Measurements from ENCODE around the gene SLC38A8.

Gene SLC38A8

GRCh38 chr16:84027625-84028024, 15.0 kb downstream of the SLC38A8 start:
- no peak for DNase-seq

DNA sequence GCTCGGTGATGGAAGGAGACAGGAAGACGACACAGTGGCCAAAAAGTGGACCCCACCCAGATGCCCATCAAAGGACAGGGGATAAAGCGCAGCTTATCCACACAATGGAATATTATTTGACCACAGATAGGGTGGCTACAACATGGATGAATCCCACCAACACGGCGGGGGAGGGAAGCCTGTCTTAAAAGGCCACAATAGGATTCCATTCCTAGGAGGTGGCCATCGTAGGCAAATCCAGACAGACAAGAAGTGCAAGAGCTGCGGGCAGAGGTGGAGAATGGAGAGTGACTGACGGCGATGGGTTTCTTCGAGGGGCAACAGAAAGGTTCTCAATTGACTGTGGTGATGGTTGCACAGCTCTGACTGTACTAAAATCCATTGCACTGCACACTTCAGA, 16.0 kb downstream of the SLC38A8 start:
- no peak for DNase-seq

GRCh38 chr16:84024854-84025253, 17.7 kb downstream of the SLC38A8 start:
- no peak for DNase-seq

- no peak for DNase-seq
Observed at GRCh38 chr16:84022644-84023043, 20.0 kb downstream of the SLC38A8 start.

DNA sequence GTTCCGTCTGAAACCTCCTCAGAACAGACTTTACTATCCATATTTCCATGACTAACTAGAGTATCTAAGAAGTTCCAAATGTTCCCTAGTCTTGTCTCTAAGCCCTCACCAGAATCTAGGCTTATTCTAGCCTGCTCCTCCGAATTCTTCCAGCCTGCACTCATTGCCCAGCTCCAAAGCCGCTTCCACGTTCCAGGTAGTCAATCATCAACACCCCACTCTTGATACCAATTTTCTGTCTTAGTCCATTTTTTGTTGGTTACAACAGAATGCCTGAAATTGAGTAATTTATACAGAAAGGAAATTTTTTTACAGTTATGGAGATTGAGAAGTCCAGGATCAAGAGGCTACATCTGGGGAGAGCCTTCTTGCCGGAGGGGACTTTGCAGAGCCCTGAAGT, 21.1 kb downstream of the SLC38A8 start:
- no peak for DNase-seq

- no peak for DNase-seq
Observed at GRCh38 chr16:84020353-84020752, 22.2 kb downstream of the SLC38A8 start.

GRCh38 chr16:84018710-84019109, 23.9 kb downstream of the SLC38A8 start:
- DNase-seq, result no peak

DNA sequence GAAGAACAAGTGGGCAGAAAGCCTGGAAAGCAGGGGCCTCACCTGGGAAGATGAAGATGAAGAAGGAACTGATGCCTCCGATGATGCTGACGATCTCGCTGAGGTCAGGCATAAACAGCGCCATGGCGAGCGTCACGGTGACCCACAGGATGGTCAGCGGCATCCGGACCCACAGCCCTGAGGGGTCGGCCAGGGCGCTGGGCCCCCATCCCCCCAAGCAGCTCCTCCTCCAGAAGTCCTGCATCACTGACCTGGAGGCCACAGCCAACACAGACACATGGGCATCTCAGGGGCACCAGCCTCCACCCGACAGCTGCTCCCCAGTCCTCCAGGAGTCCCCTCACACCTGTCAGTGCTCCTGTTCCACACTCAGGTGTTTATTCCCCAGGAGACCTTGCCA, 26.1 kb downstream of the SLC38A8 start:
- no peak for DNase-seq

GRCh38 chr16:84015399-84015798, 27.2 kb downstream of the SLC38A8 start:
- no peak for DNase-seq

DNA sequence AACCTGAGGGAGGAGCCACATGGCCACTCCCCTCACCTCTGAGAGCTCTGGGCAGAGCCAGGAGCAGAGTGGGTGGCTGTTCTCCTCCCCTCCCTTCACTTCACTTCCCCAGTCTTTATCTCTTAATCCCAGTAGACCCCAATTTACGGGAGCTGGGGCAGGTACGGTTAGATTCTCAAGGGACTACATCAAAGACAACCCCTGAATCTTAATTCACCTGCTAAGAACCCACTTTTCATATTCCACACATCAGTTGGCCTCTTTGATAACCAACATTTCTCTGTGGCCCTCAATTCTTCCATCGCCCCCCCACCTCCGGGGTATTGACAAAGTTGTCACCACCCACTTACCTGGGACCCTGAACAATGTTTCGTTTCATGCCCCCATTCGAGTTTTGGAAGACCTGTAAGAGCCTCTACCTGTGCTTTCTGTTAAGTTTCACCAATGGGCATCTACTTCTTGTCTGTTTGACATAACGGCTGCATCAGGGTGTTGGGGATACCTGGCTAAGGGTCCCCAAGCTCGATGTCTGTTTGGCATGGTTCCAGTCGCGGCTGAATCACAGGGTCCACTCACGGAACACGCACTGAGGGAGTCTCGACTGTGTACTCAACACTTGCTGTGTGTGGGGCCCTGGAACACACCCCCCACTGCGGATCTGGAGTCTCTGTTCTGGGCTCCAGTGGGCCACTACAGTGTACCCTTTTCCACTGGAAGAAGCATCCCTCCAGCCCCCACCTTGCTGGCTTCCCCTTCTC, 27.8 kb downstream of the SLC38A8 start:
- DNase-seq, result no peak

DNA sequence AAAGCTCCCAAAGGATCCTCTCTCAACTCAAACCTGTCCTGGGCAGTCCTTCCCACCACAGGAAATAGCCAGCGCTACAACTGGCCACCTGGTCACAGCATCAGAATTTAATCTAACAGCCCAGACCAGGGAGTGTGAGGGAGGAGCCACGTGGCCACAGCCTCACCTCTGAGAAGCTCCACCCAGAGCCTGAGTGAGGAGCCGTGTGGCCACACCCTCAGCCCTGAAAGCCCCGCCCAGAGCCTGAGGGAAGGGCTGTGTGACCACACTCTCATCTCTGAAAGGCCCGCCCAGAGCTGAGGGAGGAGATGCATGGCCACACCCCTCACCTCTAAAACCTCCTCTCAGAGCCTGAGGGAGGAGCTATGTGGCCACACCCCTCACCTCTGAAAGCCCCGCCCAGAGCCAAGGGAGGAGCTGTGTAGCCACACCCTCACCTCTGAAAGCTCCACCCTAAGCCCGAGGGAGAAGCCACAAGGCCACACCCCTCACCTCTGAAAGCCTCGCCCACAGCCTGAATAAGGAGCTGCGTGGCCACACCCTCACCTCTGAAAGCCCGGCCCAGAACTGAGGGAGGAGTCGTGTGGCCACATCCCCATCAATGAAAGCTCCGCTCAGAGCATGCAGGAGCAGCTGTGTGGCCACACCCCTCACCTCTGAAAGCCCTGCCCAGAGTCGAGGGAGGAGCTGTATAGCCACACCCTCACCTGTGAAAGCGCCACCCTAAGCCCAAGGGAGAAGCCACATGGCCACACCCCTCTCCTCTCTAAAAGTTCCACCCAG, 28.6 kb downstream of the SLC38A8 start:
- no peak for DNase-seq

DNA sequence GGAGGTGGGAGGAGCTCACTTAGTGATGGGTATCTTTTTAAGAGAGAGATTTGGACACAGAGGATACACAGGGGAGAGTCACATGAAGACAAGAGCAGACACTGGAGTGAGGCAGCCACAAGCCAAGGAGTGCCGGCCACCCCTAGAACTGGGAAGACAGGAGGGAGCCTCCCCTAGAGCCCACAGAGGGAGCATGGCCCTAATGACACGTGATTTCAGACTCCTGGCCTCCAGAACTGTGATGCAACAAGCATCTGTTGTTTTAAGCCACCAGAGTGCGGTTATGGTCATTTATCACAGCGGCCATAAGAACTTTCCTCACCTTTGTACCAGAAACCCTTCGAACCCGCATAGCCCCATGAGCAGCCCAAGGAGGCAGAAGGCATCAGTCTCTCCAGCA, 33.3 kb downstream of the SLC38A8 start:
- DNase-seq, result no peak

GRCh38 chr16:84007965-84008364, 34.6 kb downstream of the SLC38A8 start:
- no peak for DNase-seq

GRCh38 chr16:84007520-84007919, 35.1 kb downstream of the SLC38A8 start:
- no peak for DNase-seq

DNA sequence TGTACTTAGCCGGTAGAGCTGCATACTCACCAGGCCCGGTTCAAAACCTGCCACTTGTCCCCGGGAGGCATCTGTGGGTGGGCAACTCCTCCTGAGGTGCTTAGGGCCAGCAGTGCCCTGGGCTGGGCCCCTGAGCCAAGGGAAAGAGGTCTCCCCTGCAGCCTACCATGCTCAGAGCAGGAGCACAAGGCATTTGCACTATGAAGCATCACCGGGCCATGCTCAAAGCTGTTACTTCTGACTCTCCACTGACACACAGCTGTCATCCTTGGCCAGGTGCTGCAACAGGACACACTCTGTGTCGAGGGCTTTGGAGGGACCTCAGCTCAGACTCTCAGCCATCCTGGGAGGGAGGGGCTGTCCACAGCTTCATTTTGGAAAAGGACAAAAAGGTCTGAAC, 37.2 kb downstream of the SLC38A8 start:
- no peak for DNase-seq

- DNase-seq, result no peak
Observed at GRCh38 chr16:84004442-84004841, 38.2 kb downstream of the SLC38A8 start.

- DNase-seq, result no peak
Observed at GRCh38 chr16:84003038-84003437, 39.6 kb downstream of the SLC38A8 start.

DNA sequence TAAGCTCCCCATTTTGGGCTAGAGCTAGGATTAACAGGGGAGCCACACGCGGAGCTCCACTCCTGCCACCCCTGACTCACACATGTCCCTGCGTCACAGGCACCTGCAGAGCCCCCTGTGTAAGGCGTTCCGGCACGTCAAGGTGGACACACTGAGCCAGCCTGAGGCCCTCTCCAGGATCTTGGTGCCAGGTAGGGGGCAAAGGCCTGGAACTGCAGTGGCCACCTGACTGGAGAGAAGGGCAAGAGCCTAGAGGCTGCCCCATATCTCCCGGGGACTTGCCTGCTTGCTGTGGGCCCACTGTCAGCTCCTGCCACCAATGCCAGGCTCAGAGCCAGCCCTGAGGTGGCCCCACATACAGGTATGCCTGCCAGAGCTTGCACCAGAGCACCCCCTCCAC, 40.9 kb downstream of the SLC38A8 start:
- DNase-seq, result no peak

DNA sequence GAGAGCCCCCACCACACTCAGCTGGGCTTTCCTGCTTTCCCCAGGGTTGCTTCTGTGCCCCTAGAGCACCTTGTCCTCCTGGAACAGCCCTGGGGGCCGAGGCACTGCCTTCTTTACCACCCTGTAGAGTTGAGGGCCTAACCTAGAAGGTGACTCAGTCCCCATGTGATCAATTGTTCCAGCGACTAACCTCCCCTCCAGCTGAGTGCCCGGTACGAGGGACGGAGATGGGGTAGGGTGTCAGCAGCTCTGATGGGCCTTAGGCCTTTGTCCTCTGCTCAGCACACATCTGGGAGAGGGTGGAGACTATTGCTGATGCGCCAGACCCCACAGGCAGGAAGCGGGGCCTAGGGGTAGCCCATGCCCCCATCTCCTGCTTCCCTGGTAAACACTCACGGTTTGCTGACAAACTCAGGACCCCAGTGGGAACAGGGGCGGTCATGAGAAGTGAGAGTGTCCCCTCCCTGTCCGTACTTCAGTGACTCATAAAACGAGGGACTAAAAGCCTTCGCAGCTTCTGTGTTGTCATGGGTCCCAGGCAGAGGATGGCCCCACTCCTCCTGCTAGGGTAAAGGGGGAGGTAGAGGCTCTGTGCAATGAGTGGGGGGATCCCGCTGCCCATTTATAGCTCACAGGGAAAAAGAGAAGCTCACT, 41.5 kb downstream of the SLC38A8 start:
- no peak for DNase-seq

- DNase-seq, result no peak
Observed at GRCh38 chr16:83998091-83998490, 44.5 kb downstream of the SLC38A8 start.

DNA sequence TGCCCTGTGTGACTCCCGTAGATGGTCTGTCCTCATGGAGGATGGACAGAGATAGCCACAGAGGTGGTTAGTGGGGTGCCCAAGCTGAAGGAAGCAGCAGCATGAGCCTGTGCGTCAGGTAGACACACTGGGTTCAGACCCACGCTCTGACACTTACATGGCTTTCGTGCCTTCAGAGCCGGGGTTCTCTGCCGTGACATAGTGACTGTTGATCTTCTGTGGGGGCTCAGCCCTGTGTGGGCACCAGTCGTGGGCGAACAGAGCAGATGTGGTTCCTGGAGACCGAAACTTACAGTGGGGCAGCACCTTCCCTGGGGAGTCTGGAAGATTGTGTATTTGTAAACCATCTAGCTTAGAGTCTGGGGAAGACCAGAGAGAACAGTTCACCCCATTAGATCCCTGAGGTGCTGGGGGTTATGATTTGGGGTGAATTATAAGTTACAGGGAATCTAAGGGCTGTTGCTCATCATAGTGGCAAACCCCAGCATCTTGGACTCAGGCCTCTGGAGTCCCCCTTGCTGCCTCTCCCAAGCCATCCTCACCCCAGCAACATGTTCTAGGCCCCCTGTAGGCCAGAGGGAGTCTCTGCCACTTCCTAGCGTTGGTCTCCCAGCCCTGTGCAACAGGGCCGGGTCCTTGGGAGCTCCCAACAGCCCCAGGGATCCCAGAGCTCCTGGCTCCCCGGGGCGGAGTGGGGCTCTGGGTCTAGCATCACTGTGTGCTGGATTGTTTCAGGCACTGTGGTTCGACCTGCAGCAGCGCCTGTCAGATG, 45.9 kb downstream of the SLC38A8 start:
- no peak for DNase-seq

DNA sequence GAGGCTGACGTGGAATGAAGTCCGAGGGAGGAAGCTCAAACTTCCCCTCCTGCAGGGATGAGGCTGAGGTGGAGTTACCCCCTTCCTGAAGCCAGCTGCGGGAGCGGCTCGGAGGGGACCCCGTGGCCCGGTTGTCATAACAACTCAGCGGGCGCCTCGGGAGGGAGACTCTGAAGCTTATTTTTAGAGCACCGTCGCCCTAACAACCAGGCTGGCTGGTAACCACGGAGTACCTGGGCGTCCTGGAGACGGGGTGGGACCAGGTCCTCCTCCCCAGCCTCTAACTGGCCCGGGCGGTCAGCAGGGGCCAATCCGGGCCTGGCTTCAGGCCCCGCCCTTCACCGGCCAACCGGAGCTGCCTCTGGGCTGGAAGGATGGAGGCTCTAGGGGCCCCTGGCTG, 46.8 kb downstream of the SLC38A8 start:
- no peak for DNase-seq

- no peak for DNase-seq
Observed at GRCh38 chr16:83994703-83995102, 47.9 kb downstream of the SLC38A8 start.
